DND-41 (cell line): Measurements from ENCODE around the gene AP1S3.

Experiments used
- EZH2 ChIP-seq: IDR thresholded peaks from 3 replicates; pipeline ENCODE4 v1.6.1; 2012; ENCODE audit warnings: borderline replicate concordance, low read depth, mild to moderate bottlenecking, moderate library complexity, low read length, inconsistent platforms; ENCODE audit not compliant: severe bottlenecking
- TF ChIP-seq, protein P1 (sequence below): IDR thresholded peaks from 2 replicates; pipeline ENCODE4 v1.5.1; 2012; ENCODE audit warnings: borderline replicate concordance, low read length, moderate library complexity, mild to moderate bottlenecking; ENCODE audit not compliant: poor library complexity, severe bottlenecking; ENCODE audit errors: extremely low read depth

DNA sequence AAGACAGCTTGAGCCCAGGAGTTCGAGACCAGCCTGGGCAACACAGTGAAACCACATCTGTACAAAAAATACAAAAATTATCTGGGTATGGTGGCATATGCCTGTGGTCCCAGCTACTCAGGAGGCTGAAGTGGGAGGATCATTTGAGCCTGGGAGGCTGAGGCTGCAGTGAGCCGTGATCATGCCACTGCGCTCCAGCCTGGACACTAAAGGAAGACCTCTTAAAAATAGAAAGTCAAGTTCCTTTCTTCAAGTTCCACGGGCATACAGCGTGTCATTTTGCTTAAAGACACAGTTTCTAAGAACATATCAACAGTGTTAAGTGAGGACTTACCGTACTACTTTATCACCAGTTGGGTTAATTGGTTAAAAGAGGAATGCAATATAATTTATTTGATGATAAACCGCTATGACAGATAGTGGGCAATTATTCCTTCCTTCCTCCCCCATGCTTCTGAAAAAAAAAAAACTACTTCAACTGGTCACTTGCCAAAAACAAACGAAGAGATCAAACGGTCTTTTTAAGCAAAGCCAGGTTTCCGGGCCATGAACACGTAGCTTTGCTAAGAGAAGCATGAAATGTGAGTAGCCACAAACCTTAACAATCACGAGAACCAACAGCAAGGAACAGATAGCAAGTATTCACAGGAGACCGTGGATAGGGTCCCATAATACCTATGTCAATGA is 21.4 kb downstream of the AP1S3 start:
- TF ChIP-seq, protein P1, sequence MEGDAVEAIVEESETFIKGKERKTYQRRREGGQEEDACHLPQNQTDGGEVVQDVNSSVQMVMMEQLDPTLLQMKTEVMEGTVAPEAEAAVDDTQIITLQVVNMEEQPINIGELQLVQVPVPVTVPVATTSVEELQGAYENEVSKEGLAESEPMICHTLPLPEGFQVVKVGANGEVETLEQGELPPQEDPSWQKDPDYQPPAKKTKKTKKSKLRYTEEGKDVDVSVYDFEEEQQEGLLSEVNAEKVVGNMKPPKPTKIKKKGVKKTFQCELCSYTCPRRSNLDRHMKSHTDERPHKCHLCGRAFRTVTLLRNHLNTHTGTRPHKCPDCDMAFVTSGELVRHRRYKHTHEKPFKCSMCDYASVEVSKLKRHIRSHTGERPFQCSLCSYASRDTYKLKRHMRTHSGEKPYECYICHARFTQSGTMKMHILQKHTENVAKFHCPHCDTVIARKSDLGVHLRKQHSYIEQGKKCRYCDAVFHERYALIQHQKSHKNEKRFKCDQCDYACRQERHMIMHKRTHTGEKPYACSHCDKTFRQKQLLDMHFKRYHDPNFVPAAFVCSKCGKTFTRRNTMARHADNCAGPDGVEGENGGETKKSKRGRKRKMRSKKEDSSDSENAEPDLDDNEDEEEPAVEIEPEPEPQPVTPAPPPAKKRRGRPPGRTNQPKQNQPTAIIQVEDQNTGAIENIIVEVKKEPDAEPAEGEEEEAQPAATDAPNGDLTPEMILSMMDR = no peak
- TF ChIP-seq EZH2 = no peak
